MG63 (cell line): ENCODE measurements around the gene PRSS27. TPM values are rescaled to one million over a fixed set of nuclear protein-coding genes. Genes with fewer than 3 reads are reported as not detected.

Experiments used
- DNase-seq: peaks from one replicate; pipeline ENCODE4 v3.0.0-alpha.2; 2020
- H3K27me3 ChIP-seq: fragments of 250-450 bp; sonication (Bioruptor Pico); 2 replicates; pipeline ENCODE4 v1.5.1; 2020; ENCODE audit warnings: mild to moderate bottlenecking, moderate library complexity
- H3K36me3 ChIP-seq: fragments of 250-450 bp; sonication (Bioruptor Pico); 2 replicates; pipeline ENCODE4 v1.5.1; 2020; ENCODE audit warnings: mild to moderate bottlenecking, moderate library complexity
- H3K4me3 ChIP-seq: fragments of 250-450 bp; sonication (Bioruptor Pico); 2 replicates; pipeline ENCODE4 v1.5.1; 2020; ENCODE audit warnings: mild to moderate bottlenecking, moderate library complexity
- H3K9me3 ChIP-seq: fragments of 250-450 bp; sonication (Bioruptor Pico); 2 replicates; pipeline ENCODE4 v1.5.1; 2020; ENCODE audit warnings: mild to moderate bottlenecking, moderate library complexity
- total RNA-seq: library from RNA; depleted of rRNA; stranded (reverse); fragments of >200 nt; shearing (Covaris generic); gene quantifications from 2 replicates; pipeline ENCODE4 v1.2.3, GENCODE V29; 2014; ENCODE audit warnings: low replicate concordance

The PRSS27 gene
- total RNA-seq, 1 experiment from 2014 or later, result 1.7 TPM

DNA sequence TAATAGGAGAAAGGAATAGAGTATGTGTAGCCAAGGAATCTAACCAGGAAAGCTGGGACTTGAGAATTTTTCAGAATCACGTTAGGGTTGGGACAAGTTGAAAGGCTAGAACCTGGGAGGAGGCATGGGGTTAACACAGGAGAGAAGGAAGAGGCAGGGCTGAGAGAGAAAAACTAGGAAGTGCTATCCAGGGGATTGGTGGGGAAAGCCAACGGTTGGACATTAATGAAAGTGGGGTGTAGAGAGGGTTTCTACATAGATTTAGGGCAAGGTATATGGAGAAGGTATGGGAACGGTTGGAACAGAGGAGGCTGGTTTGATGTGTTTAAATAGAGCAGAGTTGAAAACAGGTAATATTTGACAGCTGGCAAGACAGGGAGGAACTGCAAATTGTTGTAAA, 35.1 kb upstream of the PRSS27 start:
- Histone ChIP-seq H3K27me3 (no peaks in the 10 kb centered on the region), H3K9me3 (no peaks in the 10 kb centered on the region), H3K4me3 (peak overlapping the region; percentile 95), H3K36me3 (peaks cover 74% of the 10 kb centered on the region)
- no peak for DNase-seq

DNA sequence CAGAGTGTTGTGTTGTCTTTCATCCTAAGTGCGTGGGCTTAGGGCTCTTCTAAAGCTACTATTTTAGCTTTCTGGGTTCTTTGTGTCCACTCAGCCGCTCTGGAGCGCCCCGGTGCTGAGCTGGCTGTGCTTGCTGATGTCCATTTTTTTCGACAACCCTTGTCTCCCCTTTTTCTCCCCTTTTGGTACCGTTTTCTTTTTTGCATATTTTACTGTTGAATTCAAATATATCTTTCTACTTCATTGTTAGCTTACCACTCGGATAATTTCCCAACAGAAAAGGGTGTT, 33.7 kb upstream of the PRSS27 start:
- H3K9me3 ChIP-seq, result no peaks in the 10 kb centered on the region
- H3K36me3 ChIP-seq, result peaks cover 60% of the 10 kb centered on the region
- no peaks in the 10 kb centered on the region for H3K27me3 ChIP-seq
- H3K4me3 ChIP-seq, result peak overlapping the region; percentile 95
- DNase-seq, result no peak

DNA sequence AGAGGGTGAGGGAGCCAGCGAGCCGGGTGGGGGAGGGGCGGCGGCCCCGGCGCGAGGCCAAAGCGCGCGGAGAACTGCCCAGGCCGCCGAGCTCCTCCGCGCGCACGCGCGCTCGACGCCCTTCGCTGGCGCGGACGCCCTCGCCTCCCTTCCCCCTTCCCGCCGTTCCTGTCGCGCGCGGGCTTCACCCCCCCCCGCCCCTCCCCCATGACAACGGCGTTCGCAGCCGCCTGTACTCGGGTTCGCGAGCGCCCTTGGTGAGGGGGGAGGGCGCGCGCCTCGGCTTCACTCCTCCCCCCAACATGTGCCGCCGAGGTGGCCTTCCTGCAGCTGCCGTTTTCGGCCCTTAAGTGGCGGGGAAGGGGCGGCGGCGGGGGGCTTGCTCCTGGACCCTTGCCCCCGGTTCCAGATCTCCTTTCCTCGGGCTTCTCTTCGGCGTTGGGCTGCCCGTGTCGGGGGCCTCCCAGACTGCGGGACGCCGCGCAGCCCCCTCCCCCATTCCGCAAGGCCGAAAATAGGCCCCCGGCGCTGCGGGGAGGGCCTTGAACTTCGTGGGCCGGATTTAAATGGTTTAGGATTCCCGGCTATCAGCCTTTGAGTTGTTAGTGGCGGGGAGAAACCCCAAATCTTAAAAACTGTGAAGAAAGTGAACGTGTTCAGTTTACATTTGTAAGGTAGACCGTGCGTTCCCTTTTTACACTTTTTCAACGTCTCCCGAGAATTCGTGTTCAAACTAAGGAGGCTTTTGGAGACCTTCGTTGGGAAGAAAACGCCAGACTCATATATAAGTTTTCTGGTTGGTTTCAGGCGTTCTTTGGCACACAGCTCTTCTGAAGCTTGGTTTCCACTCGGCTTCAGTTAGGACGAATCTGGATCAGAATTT, 33.1 kb upstream of the PRSS27 start:
- Histone ChIP-seq H3K4me3 (peak overlapping the region; percentile 95), H3K9me3 (no peaks in the 10 kb centered on the region), H3K27me3 (no peaks in the 10 kb centered on the region), H3K36me3 (peaks cover 54% of the 10 kb centered on the region)
- DNase-seq, result peak; percentile 86

DNA sequence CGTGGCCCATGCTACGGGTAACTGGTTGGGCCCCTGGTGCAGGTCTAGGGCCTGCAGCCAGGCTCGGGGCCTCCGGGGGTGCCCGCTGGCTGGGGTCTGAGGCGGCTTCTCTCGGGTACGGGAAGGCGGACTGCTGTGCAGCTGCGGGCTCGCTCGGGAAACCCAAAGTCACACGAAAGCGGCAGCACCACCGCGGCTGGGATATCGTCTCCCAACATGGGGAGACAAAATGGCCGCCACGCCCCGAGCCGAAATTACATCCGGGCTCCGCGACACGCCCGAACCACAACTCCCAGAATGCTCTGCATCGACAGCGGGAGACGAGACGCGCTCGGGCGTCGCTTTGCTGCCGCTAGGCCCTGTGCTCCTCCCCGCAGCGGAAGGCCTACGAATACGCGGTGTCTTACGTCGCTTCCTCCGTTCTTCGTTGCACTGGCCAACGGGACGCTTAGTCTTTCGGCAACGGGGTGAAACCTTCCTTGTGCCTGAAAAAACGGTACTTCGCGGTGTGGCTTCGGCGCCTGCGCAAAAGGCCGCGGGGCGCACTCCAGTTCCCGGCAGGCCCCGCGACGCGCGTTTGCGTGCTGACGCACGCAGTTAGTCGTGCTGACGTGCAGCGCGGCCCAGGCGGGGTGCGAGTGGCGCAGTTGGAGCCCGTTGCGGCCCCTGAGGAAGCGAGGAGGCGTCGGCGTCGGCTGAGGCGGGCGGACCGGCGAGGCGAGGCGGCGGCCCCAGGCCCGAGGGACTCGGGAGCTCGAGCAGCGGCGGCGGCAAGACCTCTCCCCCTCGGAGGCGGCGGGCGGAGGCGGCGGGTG, 32.2 kb upstream of the PRSS27 start, which contains the start of gene SRRM2:
SRRM2 (plus strand) TSS at position 604 of the 815 bp plus-strand sequence. CDS start 3,727 bp downstream, outside the sequence.
- DNase-seq, result peak; percentile 97
- Histone ChIP-seq H3K9me3 (no peaks in the 10 kb centered on the region), H3K4me3 (peak within 1 kb of the TSS; percentile 95), H3K27me3 (no peaks in the 10 kb centered on the region), H3K36me3 (peaks cover 45% of the 10 kb centered on the region)

DNA sequence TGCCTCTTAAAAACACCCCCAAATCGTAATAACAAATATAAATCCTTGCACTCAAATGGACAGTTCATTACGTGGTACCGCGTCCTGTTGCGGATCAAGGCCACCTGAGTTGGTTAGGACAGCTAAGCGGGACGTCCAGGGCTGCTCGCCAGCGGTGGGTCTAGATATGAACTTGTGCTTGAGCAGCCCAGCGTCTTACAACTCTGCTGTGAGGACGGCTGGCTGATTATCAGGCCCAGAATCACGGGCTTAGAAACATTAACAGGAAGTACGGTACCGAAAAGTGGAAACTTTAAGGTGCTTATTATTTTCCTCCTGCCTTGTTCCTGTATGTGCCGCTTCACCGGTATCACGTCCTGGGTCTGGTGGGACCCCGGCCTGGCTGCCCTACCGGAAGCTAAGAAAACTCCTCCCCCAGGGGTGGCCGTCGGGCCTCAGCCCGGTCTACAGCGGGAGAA, 31.6 kb upstream of the PRSS27 start:
- Histone ChIP-seq H3K36me3 (peaks cover 39% of the 10 kb centered on the region), H3K9me3 (no peaks in the 10 kb centered on the region), H3K27me3 (no peaks in the 10 kb centered on the region), H3K4me3 (peak overlapping the region; percentile 95)
- DNase-seq, result no peak

DNA sequence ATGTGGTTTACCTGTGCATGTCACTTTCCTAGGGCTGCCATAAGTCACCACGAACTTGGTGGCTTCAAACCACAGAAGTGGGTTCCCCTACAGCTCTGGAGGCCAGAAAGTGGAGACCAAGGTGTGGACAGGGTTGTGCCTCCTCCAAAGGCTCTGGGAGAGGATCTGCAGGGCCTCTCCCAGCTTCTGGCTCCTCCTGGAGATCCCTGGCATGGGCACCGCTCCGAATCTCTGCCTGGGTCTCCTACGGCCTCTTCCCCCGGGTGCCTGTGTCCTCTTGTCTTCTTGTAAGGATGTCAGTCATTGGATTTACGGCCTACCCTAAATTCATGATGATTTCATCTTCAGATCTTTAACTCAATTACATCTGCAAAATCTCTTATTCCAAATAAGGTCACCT, 29.9 kb upstream of the PRSS27 start:
- Histone ChIP-seq H3K27me3 (no peaks in the 10 kb centered on the region), H3K36me3 (peaks cover 22% of the 10 kb centered on the region), H3K4me3 (no peak overlapping the region), H3K9me3 (no peaks in the 10 kb centered on the region)
- DNase-seq, result no peak

DNA sequence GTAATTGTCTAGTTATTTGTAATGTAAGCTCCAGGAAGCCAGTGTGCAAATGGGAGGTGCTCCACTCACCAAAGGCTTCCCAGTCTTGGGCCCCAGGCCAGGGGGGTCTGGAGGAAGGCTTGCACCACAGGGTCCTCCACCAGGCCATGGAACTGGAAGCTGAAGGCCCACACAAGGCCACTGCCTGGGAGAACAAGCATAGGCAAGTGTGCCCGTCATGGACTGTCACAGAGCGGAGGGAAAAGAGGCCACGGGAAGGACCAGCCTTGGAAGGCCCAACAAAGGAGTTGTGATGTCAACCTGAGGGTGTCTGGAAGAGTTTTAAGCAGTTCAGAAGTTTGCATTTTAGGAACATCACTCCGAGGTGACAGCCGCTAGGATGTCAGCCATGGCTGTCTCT, 29.5 kb upstream of the PRSS27 start:
- DNase-seq, result no peak
- H3K36me3 ChIP-seq, result peaks cover 18% of the 10 kb centered on the region
- H3K4me3 ChIP-seq, result no peak overlapping the region
- H3K27me3 ChIP-seq, result no peaks in the 10 kb centered on the region
- no peaks in the 10 kb centered on the region for H3K9me3 ChIP-seq

DNA sequence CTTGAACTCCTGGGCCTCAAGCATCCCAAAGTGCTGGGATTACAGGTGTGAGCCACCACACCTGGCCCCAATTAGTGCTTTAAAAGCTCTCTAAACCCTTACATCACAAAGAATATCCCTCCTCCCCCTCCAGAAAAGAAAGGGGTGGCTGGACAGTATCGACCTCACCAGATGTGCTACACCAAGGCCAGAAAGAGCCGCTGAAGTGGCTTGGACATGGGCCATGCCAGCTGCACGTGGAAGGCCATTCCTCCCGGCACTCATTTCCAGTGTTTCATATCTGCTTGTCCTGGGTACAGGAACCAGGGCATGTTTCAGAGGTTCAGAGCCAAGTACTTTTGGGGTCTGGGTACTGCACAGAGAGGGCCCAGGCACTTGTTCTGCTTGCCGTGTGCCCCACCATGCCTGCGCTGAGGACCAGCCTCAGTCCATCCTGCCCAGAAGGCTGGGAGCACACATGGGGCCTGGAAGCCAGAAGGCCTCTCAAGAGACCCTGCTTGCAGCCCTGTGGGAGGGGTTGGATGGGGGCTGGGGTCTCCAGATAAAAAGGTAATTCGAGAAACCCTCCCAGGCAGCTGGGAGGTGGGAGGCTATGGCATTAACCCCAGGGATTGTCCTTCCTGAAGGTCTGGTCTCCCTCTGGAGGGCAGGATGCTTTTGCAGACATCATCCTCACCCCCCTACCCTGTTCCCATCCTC, 28.9 kb upstream of the PRSS27 start:
- Histone ChIP-seq H3K36me3 (peaks cover 12% of the 10 kb centered on the region), H3K9me3 (no peaks in the 10 kb centered on the region), H3K4me3 (no peak overlapping the region), H3K27me3 (no peaks in the 10 kb centered on the region)
- DNase-seq, result no peak

DNA sequence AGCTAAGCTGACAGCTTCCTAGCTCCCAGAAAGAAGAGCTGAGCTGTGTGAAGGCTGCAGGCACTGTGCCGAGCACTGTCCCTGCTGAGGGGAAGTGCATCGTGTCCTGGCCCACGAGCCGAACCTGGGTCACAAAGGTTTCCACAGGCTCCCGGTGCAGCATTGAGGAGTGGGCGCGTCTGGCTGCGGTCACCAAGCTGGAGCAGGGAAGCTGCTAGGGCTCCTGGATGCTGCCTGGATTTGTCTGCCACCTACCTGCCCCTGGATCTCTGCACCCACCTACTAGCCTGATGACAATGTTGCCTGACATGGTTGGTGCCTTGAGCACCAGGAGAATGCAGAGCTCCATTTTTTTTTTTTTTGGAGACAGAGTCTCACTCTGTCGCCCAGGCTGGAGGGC, 25.9 kb upstream of the PRSS27 start:
- no peaks in the 10 kb centered on the region for H3K36me3 ChIP-seq
- H3K27me3 ChIP-seq, result no peaks in the 10 kb centered on the region
- no peak overlapping the region for H3K4me3 ChIP-seq
- no peak for DNase-seq
- no peaks in the 10 kb centered on the region for H3K9me3 ChIP-seq

DNA sequence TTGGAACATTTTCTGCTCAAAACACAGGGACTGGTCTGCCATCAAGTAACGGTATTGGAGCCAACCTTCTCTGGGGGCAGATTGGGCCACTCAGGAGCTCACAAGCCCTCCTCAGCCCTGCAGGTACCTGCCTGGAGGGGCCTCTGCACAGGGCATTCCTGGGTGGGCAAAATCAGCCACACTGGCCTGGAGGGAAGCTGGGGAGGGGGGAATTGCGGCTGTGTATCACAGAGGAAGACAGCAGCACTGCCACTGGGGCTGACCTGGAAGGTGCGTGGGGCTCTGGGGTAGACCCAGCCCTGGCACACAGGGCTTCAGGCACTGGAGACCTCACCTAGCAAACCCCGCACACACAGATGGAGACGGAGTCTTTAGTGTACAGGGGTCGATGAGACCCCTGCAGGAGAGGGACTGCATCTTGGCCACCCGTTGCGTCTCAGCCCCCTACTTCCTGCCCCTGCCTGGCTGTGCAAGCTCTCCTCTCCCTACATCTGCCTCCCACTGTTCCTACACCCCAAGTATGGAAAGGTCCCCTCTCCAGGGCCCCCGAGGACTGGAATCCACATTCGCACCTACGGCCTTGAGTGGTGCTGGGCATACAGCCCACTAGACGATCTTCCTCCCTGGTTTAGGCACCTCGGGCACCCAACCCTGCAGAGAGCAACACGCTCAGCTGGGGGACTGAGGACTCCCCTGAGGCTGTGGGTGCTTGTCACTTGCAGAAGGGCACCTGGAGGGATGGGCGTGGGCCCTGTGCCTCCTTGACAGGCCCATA, 25.3 kb upstream of the PRSS27 start:
- Histone ChIP-seq H3K4me3 (no peak overlapping the region), H3K9me3 (no peaks in the 10 kb centered on the region), H3K27me3 (no peaks in the 10 kb centered on the region), H3K36me3 (no peaks in the 10 kb centered on the region)
- no peak for DNase-seq

DNA sequence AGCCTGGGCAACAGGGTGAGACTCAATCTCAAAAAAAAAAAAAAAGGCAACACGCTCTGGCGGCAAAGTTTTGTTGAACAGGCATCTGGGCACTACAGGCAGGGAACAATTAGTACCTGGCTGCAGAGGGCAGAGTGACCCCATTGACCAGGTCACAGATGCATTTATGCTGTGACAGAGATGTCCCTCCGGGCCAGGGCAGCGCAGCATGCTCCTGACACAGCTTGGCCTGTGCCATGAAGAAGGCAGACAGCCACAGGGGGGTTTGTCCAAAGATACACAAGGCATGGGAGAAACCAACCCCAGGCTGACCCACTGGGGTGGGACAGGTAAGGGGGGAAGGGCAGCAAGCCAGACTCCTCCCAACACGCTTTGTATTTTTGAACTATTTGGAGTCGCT, 24.7 kb upstream of the PRSS27 start:
- H3K9me3 ChIP-seq, result no peaks in the 10 kb centered on the region
- H3K36me3 ChIP-seq, result no peaks in the 10 kb centered on the region
- DNase-seq, result no peak
- no peaks in the 10 kb centered on the region for H3K27me3 ChIP-seq
- no peak overlapping the region for H3K4me3 ChIP-seq

DNA sequence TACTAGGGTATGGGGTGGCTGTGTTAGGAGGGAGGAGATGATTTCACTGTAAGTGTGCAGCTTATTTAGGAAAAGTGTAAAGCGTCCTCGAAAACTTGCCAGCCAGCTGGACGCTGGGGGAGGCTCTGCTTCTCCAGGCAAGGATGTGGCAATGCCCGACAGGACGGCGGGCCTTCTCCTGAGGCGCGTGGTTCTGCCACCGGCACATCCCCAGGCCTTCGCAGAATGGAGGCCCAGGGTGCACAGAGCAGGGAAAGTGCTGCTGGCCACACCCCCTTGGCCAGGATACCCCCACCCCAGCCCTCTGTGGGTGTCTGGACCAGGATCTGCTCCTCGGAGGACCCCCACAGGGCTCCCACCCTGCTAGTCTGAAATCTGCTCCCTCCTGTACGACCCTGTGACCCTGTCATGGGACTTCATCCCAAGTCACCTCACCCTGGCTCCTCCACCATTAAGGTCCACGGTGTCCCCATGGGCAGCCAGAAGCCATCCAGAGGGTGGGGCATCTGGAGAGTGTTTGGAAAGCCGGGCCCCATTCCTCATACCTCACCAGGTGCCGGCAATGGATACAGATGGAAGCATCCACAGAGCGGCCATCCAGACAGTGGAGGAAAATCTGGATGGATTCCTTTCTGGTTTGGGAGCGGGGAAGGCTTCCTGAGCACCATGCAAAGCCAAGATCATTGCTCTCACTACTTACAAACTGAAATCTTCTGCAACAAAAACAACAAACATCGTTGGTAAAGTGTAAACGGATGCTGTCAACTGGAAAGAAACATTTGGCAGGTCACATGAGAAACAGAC, 23.2 kb upstream of the PRSS27 start:
- no peak for DNase-seq
- Histone ChIP-seq H3K4me3 (no peak overlapping the region), H3K9me3 (no peaks in the 10 kb centered on the region), H3K36me3 (no peaks in the 10 kb centered on the region), H3K27me3 (no peaks in the 10 kb centered on the region)

DNA sequence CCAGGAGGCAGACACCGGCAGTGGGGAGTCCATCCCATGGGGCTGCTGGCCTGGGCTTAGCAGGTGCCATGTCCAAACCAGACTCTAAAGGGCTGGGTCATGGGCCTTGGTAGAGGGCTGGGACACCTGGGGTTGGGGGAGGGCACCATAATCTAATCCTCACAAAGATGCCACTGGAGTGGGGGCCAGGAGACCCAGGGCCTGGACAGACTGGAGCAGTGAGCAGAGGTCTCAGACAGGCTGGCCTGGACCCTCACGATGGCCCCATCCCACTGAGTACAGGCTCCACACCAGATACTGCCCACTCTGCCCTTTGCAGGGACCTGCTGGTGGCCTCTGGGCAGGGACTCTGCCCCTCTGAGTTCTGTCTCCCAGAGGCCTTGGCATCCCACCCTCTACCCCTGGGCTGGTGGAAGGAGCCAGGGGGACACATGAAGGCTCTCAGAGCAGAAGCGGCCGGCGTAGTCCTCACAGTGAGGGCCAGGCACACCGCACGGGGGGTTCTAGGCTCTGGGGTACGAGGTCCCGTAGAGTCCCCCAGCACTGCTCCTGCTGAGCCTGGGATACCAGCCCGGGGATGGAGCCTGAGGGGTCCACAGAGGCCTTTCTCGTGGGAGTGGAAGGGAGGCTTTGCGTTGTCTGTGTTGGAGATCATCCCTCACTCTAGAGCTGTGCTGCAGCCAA, 22.4 kb upstream of the PRSS27 start:
- Histone ChIP-seq H3K36me3 (no peaks in the 10 kb centered on the region), H3K9me3 (no peaks in the 10 kb centered on the region)
- no peak for DNase-seq

DNA sequence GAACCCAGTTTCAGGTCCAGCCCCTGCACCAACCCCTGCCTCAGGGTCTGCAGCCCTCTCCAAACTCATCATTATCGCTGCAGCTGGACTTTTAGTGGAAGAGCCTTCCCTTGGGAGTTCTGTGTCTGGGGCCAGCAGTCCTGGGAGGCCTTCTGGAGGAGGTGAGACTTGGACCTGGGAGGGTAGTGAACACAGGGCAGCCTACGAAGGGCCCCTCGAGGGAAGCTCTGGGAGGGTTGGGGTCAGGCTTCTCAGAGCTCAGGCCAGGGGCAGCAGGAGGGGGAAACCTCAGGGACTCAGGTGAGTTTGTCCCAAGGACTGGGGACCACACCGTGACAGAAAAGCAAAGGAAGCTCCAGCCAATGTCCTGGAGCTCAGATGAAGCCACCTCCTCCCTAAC, 21.1 kb upstream of the PRSS27 start:
- no peaks in the 10 kb centered on the region for H3K36me3 ChIP-seq
- H3K4me3 ChIP-seq, result no peak overlapping the region
- H3K9me3 ChIP-seq, result no peaks in the 10 kb centered on the region
- DNase-seq, result no peak
- H3K27me3 ChIP-seq, result no peaks in the 10 kb centered on the region

More for the DNA sequence above, 22.4 kb upstream of the PRSS27 start:
- Histone ChIP-seq H3K27me3 (no peaks in the 10 kb centered on the region), H3K4me3 (no peak overlapping the region)

DNA sequence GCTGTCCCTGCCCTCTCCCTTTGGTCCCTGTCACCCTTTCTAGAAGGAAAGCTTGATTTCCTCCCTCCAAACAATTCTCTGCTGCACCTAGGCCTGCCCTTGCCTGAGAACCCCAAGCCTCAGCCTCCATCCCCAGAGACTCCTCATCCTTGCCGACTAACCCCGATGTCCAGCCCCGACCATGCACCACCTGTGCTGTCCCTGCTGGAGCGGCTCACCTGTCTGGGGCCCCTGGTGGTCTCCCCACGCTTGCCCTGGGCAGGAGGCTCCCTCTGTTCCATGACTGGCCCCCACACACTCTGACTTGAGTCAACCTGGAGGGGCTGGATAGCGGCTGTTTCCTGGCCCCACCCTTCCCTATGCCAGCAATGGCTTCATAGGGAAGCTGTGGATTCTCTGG, 20.5 kb upstream of the PRSS27 start:
- H3K4me3 ChIP-seq, result no peak overlapping the region
- no peaks in the 10 kb centered on the region for H3K9me3 ChIP-seq
- DNase-seq, result no peak
- no peaks in the 10 kb centered on the region for H3K36me3 ChIP-seq
- no peaks in the 10 kb centered on the region for H3K27me3 ChIP-seq
